GM12878 (cell line): ENCODE data around the gene CFDP1. TPM values are rescaled to one million over a fixed set of nuclear protein-coding genes. Genes with fewer than 3 reads are reported as not detected.

Experiments used
- ATAC-seq: fragments of 200-7000 bp; cut with Tn5 transposase; 3 replicates; pipeline ENCODE4 v1.9.1; 2020; ENCODE audit warnings: mild to moderate bottlenecking, moderate library complexity
- BruUV-seq: library from RNA; stranded (reverse); fragments of 400-500 nt; replicated peaks from 2 replicates; lab custom pipeline; 2021; lab: Mats Ljungman, UMichigan
- CTCF ChIA-PET: fragments of 300-600 bp; sonication (Branson Sonifier 250); formaldehyde crosslinking; extraction: SDS; loops from one replicate; lab custom pipeline; 2021; ENCODE audit warnings: inconsistent platforms; lab: Yijun Ruan, JAX
- POLR2A ChIA-PET: fragments of 350-600 bp; formaldehyde crosslinking; extraction: SDS; loops from one replicate; lab custom pipeline; 2021; ENCODE audit warnings: inconsistent platforms; lab: Charles Lee
- RAD21 ChIA-PET: fragments of 300-600 bp; sonication (Branson Sonifier 250); formaldehyde crosslinking; loops from one replicate; lab custom pipeline; 2023; ENCODE audit warnings: antibody characterized with exemption; ENCODE audit not compliant: unreplicated experiment; lab: Charles Lee
- SMC1A ChIA-PET: fragments of 300-600 bp; sonication (Branson Sonifier 250); formaldehyde crosslinking; loops from one replicate; lab custom pipeline; 2023; ENCODE audit not compliant: unreplicated experiment, uncharacterized antibody; lab: Charles Lee
- DNase-seq: peaks from one replicate; pipeline ENCODE4 v3.0.0-alpha.2; 2011; ENCODE audit warnings: low read depth, low spot score
- FAIRE-seq: peaks from 3 replicates; lab custom pipeline; 2011; peaks lifted over from hg19 to GRCh38; lab: Jason Lieb, UNC
- H2AFZ ChIP-seq: 2 replicates; pipeline ENCODE4 v1.6.0; 2011; ENCODE audit warnings: low read depth, low read length, control low read depth; ENCODE audit not compliant: control insufficient read depth
- H3K27ac ChIP-seq: 2 replicates; pipeline ENCODE4 v1.5.1; 2011; ENCODE audit warnings: control low read depth; ENCODE audit not compliant: control insufficient read depth, insufficient read depth
- H3K27me3 ChIP-seq, 2 experiments: replicated peaks in 1 of 2; 2 replicates each; pipeline versions ENCODE4 v1.6.0 to v1.6.1; 2011; ENCODE audit warnings: low read length in 1 of 2; ENCODE audit not compliant: control insufficient read depth in 2 of 2, insufficient read depth in 2 of 2
- H3K36me3 ChIP-seq, 2 experiments: 2 replicates each; pipeline ENCODE4 v1.5.1; 2011; ENCODE audit warnings: low read length in 1 of 2; ENCODE audit not compliant: control insufficient read depth in 2 of 2, insufficient read depth in 2 of 2
- H3K4me1 ChIP-seq: 2 replicates; pipeline ENCODE4 v1.6.1; 2011; ENCODE audit warnings: mild to moderate bottlenecking, low read length, moderate library complexity, mixed read lengths; ENCODE audit not compliant: control insufficient read depth, insufficient read depth
- H3K4me2 ChIP-seq: 2 replicates; pipeline ENCODE4 v1.6.0; 2011; ENCODE audit warnings: control low read depth; ENCODE audit not compliant: control insufficient read depth, insufficient read depth
- H3K4me3 ChIP-seq: fragments of 200-600 bp; sonication (generic); 2 replicates; pipeline ENCODE4 v1.5.1; 2016
- H3K79me2 ChIP-seq: 2 replicates; pipeline ENCODE4 v1.6.0; 2011; ENCODE audit warnings: low read length; ENCODE audit not compliant: control insufficient read depth, insufficient read depth
- H3K9ac ChIP-seq: 2 replicates; pipeline ENCODE4 v1.8.0; 2011; ENCODE audit warnings: low read length, control low read depth, mixed read lengths; ENCODE audit not compliant: control insufficient read depth, insufficient read depth
- H3K9me3 ChIP-seq: replicated peaks from 3 replicates; pipeline ENCODE4 v1.5.1; 2011; ENCODE audit warnings: mild to moderate bottlenecking, low read length; ENCODE audit not compliant: control insufficient read depth, insufficient read depth
- H4K20me1 ChIP-seq: 2 replicates; pipeline ENCODE4 v1.6.0; 2011; ENCODE audit not compliant: control insufficient read depth, insufficient read depth
- ATF7 ChIP-seq: fragments of 450-650 bp; IDR thresholded peaks from 2 replicates; pipeline ENCODE4 v1.6.1; 2016; ENCODE audit warnings: low read depth, mild to moderate bottlenecking
- BHLHE40 ChIP-seq, 2 experiments: fragments of 450-650 bp in 1 of 2; IDR thresholded peaks; 2 replicates each; pipeline ENCODE4 v1.6.1; 2011 to 2017; ENCODE audit warnings: low read depth in 2 of 2, borderline replicate concordance in 1 of 2, improper control_type of control experiment in 1 of 2, low read length in 1 of 2, mild to moderate bottlenecking in 1 of 2
- CBX5 ChIP-seq: sonication (generic); IDR thresholded peaks from 2 replicates; pipeline ENCODE4 v1.6.1; 2016; ENCODE audit warnings: low read depth, moderate library complexity, mild to moderate bottlenecking, inconsistent platforms
- GATAD2B ChIP-seq: fragments of 450-650 bp; conservative IDR thresholded peaks from 2 replicates; pipeline ENCODE4 v1.6.1; 2017; ENCODE audit warnings: low read depth, mild to moderate bottlenecking, moderate library complexity
- HDAC6 ChIP-seq: fragments of 200-600 bp; sonication (generic); IDR thresholded peaks from one replicate; pipeline ENCODE4 v1.8.0; 2017; ENCODE audit warnings: antibody characterized with exemption; ENCODE audit not compliant: unreplicated experiment
- IKZF1 ChIP-seq: fragments of 450-650 bp; conservative IDR thresholded peaks from 2 replicates; pipeline ENCODE4 v1.6.1; 2017; ENCODE audit warnings: antibody characterized with exemption, mild to moderate bottlenecking
- LARP7 ChIP-seq: fragments of 450-650 bp; IDR thresholded peaks from 2 replicates; pipeline ENCODE4 v1.6.1; 2017; ENCODE audit warnings: mild to moderate bottlenecking
- SIN3A ChIP-seq: IDR thresholded peaks from 2 replicates; pipeline ENCODE4 v1.6.1; 2012; ENCODE audit warnings: low read depth, low read length, improper control_type of control experiment
- SPI1 ChIP-seq: IDR thresholded peaks from 2 replicates; pipeline ENCODE4 v1.6.1; 2011; ENCODE audit warnings: low read depth, mild to moderate bottlenecking, low read length, moderate library complexity, borderline replicate concordance; ENCODE audit not compliant: insufficient read depth
- YY1 ChIP-seq: IDR thresholded peaks from 2 replicates; pipeline ENCODE4 v1.6.1; 2011; ENCODE audit warnings: low read depth, mild to moderate bottlenecking, low read length
- WGBS: methylation state at CpG from one replicate; pipeline ENCODE4 v1.1.6; 2016; ENCODE audit warnings: low lambda C conversion rate; ENCODE audit not compliant: insufficient replicate concordance, insufficient coverage; ENCODE audit errors: missing lambda C conversion rate; 5-methylcytosine and 5-hydroxymethylcytosine counted together
- in situ Hi-C: fragments of 300-500 bp; cut with MboI; formaldehyde crosslinking; loops from 9 replicates; pipeline ENCODE4 v1.14.3; 2018; ENCODE audit warnings: mixed read lengths
- intact Hi-C: fragments of 100-400 bp; cut with micrococcal nuclease; formaldehyde crosslinking; loops from one replicate; pipeline ENCODE4 v1.14.2; 2022; ENCODE audit not compliant: unreplicated experiment
- polyA plus RNA-seq, 11 experiments: library from polyadenylated mRNA; depleted of rRNA in 4 of 11; unstranded in 6 of 11; stranded (reverse) in 5 of 11; fragments of >200 nt; fragmentation: Nextera tagmentation in 4 of 11; fragmentation: Illumina TruSeq in 1 of 11; extraction: Ambion mirVana in 4 of 11; extraction: Trizol in 1 of 11; gene quantifications; 1 replicate in 1 of 11; 2 replicates in 10 of 11; pipeline versions ENCODE4 v1.2.1 to v1.2.3, GENCODE V29; 2011 to 2016; ENCODE audit warnings: inconsistent platforms in 2 of 11, missing spikeins in 2 of 11, low read depth in 1 of 11
- total RNA-seq, 4 experiments: library from RNA; depleted of rRNA in 3 of 4; stranded (reverse); fragments of >200 nt in 3 of 4; fragmentation: Illumina TruSeq in 1 of 4; extraction: Trizol in 1 of 4; gene quantifications; 2 replicates each; pipeline versions ENCODE4 v1.2.1 to v1.2.3, GENCODE V29; 2013 to 2021
- TF ChIP-seq, protein P1 (sequence below): fragments of 450-650 bp; formaldehyde crosslinking; IDR thresholded peaks from 2 replicates; pipeline ENCODE4 v1.4.0; 2022; ENCODE audit warnings: mild to moderate bottlenecking, moderate library complexity
- TF ChIP-seq, protein P2 (sequence below): fragments of 450-650 bp; IDR thresholded peaks from 2 replicates; pipeline ENCODE4 v1.6.1; 2014; ENCODE audit warnings: mild to moderate bottlenecking

CFDP1 gene
- total and polyA plus RNA-seq, 10 of the 15 experiments (the other 5 are each of a cell fraction or from before 2014, with no cell fraction given) = 22.3 to 64.8 (median 36.7) TPM

DNA sequence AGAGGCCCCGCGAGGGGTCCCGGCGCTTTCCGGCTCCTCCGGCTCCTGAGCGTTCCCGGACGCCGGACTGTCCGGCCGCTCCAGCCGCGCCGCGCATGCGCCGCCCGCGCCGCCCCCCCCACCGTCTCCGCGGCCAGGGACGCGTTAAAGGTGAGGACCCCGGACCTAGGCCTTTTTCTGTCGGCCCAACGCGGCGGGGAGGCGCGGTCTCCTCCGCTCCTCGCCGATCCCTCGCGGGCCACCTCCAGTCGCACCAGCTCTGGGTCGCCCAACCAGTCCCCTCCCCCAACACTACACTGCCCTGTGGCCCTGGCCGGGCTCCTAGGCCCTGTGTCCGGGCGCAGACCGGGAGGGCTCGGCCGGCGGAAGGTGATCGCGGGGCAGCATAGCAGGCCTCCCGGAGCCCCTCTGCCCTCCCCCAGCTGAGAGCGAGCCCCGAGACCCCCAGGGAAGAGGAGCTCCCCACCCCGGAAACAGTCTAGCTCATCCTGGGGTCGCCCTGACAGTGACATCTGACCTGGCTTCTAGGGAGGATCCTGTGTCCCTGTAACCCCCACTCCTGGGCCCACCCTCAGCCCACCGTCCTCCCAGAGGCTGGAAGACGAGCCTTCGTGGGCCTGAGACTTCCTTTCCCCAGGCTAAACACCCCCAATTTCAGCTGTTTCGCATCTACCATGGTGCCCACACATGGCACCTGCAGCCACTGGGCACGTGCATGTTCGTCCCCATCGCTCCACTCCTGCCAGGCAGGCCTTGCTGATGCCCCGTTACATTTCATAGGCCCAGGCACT is 167.2 kb downstream of the CFDP1 start (continued):
- TF ChIP-seq, protein P1, sequence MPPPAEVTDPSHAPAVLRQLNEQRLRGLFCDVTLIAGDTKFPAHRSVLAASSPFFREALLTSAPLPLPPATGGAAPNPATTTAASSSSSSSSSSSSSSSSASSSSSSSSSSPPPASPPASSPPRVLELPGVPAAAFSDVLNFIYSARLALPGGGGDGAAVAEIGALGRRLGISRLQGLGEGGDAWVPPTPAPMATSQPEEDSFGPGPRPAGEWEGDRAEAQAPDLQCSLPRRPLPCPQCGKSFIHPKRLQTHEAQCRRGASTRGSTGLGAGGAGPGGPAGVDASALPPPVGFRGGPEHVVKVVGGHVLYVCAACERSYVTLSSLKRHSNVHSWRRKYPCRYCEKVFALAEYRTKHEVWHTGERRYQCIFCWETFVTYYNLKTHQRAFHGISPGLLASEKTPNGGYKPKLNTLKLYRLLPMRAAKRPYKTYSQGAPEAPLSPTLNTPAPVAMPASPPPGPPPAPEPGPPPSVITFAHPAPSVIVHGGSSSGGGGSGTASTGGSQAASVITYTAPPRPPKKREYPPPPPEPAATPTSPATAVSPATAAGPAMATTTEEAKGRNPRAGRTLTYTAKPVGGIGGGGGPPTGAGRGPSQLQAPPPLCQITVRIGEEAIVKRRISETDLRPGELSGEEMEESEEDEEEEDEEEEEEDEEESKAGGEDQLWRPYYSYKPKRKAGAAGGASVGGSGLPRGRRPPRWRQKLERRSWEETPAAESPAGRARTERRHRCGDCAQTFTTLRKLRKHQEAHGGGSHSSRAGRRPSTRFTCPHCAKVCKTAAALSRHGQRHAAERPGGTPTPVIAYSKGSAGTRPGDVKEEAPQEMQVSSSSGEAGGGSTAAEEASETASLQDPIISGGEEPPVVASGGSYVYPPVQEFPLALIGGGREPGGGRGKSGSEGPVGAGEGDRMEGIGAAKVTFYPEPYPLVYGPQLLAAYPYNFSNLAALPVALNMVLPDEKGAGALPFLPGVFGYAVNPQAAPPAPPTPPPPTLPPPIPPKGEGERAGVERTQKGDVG = no peak
- TF ChIP-seq BHLHE40 (IDR thresholded peaks at IDR 0.05; ENCODE audit: borderline replicate concordance in 1 of 2, low read depth in 2 of 2, low read length in 1 of 2) = peak in 1 of 2 experiments; percentile 33; a peak in 1 of 4 replicates

DNA sequence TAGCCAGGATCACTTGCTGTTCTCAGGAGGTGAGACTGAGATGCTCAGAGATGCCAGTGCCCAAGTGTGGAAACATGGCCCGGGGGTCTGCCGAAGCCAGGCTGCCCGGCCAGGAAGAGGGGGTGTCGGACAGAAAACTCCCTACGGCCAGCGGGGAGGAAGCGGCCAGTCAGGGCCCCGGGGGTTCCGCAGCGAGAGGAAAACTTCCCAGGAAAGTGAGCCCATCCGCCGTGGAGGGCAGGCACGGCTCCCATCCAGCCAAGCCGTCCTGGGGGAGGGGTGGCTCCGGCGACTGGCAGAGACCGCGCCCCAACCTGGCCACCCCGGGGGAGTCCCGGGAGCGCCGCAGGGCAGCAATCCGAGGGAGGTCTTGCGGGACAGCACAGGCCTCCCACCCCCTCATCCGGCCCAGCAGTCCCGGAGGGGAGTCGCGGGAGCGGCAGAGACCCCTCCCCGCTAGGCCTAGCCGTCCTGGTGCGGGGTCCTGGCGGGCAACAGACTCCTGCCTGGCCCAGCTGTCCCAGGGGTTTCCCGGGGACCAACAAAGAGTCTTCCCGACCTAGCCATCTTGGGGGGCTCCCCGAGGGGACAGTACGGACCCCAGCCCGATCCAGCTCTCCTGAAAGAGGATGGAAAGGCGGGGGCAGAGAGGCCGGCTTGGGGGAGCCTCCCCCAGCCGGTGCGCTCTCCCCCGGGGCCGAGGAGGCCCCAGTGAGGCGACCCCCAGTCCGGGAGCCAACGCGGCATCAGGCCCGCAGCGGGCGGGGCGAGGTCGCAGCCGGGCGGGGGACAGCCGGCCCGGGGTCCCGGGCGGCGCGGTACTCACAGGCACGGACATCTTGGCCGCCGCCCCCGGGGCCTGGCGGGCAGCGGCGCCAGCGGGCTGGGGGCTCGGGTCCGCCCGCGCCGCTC is 168.0 kb downstream of the CFDP1 start:
- Histone ChIP-seq H3K4me3 (peak overlapping the region; percentile 96), H3K36me3 (no peaks in the 10 kb centered on the region), H3K4me2 (peak overlapping the region; percentile 82), H3K79me2 (peaks cover 9% of the 10 kb centered on the region), H3K27ac (peak overlapping the region; percentile 55; the same call in 1 of the 2 replicates), H4K20me1 (no peaks in the 10 kb centered on the region), H3K4me1 (peaks cover 8% of the 10 kb centered on the region; the same call in 1 of the 2 replicates), H3K9ac (peak overlapping the region; percentile 87), H3K27me3 (no peaks in the 10 kb centered on the region; a peak in 1 of 4 replicates), H3K9me3 (no peaks in the 10 kb centered on the region; the same call in 2 of the 3 replicates), H2AFZ (peak overlapping the region; percentile 86)
- intact Hi-C loops = no loop called here
- RAD21 ChIA-PET = interaction anchor here (1.0 to 1.4 kb wide), 3 partner anchors 40 to 120 kb away, joined by 4 to 6 read pairs (median 5); no protein-coding TSS in a partner anchor
- CTCF ChIA-PET = interaction anchor here (0.6 to 1.5 kb wide), 2 partner anchors 95 to 120 kb away, joined by 3 to 6 read pairs; no protein-coding TSS in a partner anchor
- BruUV-seq = no TSS peak
- SMC1A ChIA-PET = no interaction called here
- 12% methylated on average over 54 of the region's 74 CpGs for whole genome bisulfite sequencing
- FAIRE-seq = no peak
- DNase-seq = no peak
- in situ Hi-C loops = no loop called here
- POLR2A ChIA-PET = interaction anchor here (1.1 to 1.3 kb wide), 3 partner anchors 10 to 114 kb away, joined by 3 read pairs; no protein-coding TSS in a partner anchor
- peak; percentile 28 for ATAC-seq
- 0 out of 2 replicates have a peak, but pooled peaks have one; percentile 60 for TF ChIP-seq IKZF1
- no peak for TF ChIP-seq HDAC6
- TF ChIP-seq SIN3A = no peak
- TF ChIP-seq LARP7 = 0 out of 2 replicates have a peak, but pooled peaks have one; percentile 79
- TF ChIP-seq, protein P2, sequence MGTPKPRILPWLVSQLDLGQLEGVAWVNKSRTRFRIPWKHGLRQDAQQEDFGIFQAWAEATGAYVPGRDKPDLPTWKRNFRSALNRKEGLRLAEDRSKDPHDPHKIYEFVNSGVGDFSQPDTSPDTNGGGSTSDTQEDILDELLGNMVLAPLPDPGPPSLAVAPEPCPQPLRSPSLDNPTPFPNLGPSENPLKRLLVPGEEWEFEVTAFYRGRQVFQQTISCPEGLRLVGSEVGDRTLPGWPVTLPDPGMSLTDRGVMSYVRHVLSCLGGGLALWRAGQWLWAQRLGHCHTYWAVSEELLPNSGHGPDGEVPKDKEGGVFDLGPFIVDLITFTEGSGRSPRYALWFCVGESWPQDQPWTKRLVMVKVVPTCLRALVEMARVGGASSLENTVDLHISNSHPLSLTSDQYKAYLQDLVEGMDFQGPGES = no peak
- no peak for TF ChIP-seq SPI1
- TF ChIP-seq GATAD2B = peak; percentile 78; the same call in 1 of the 2 replicates
- TF ChIP-seq YY1 = 0 out of 2 replicates have a peak, but pooled peaks have one; percentile 25
- TF ChIP-seq ATF7 = no peak
- TF ChIP-seq CBX5 = no peak
